HTERT RPE-1 (cell line): ENCODE results near the gene FBXL7.

Experiments used
- in situ Hi-C: fragments of 300-500 bp; cut with MboI; formaldehyde crosslinking; loops from 4 replicates; pipeline ENCODE4 v1.14.3; 2020; ENCODE audit warnings: low sequenced_read_pairs

The FBXL7 gene

GRCh38 chr5:15501091-15501791, 1.3 kb downstream of the FBXL7 start:
- in situ Hi-C loops = no loop called here

- in situ Hi-C loops = no loop called here
Observed at GRCh38 chr5:15502208-15502607, 2.2 kb downstream of the FBXL7 start.

- in situ Hi-C loops = no loop called here
Observed at GRCh38 chr5:15506146-15506545, 6.2 kb downstream of the FBXL7 start.

- in situ Hi-C loops = no loop called here
Observed at GRCh38 chr5:15506897-15507296, 6.9 kb downstream of the FBXL7 start.

- in situ Hi-C loops = no loop called here
Observed at GRCh38 chr5:15510092-15510491, 10.1 kb downstream of the FBXL7 start.

GRCh38 chr5:15510831-15511230, 10.9 kb downstream of the FBXL7 start:
- in situ Hi-C loops = no loop called here

GRCh38 chr5:15513431-15513830, 13.5 kb downstream of the FBXL7 start:
- in situ Hi-C loops = no loop called here

GRCh38 chr5:15513911-15514310, 13.9 kb downstream of the FBXL7 start:
- in situ Hi-C loops = no loop called here

GRCh38 chr5:15515229-15515628, 15.2 kb downstream of the FBXL7 start:
- in situ Hi-C loops = no loop called here

GRCh38 chr5:15516486-15516885, 16.5 kb downstream of the FBXL7 start:
- in situ Hi-C loops = no loop called here

GRCh38 chr5:15518786-15519185, 18.8 kb downstream of the FBXL7 start:
- in situ Hi-C loops = no loop called here

- in situ Hi-C loops = no loop called here
Observed at GRCh38 chr5:15520856-15521255, 20.9 kb downstream of the FBXL7 start.

GRCh38 chr5:15521381-15522186, 21.6 kb downstream of the FBXL7 start:
- in situ Hi-C loops = no loop called here

GRCh38 chr5:15522187-15522520, 22.2 kb downstream of the FBXL7 start:
- in situ Hi-C loops = no loop called here

GRCh38 chr5:15524712-15525111, 24.7 kb downstream of the FBXL7 start:
- in situ Hi-C loops = no loop called here

- in situ Hi-C loops = no loop called here
Observed at GRCh38 chr5:15525703-15526275, 25.8 kb downstream of the FBXL7 start.

- in situ Hi-C loops = no loop called here
Observed at GRCh38 chr5:15526413-15526812, 26.4 kb downstream of the FBXL7 start.

- in situ Hi-C loops = no loop called here
Observed at GRCh38 chr5:15528476-15528875, 28.5 kb downstream of the FBXL7 start.

- in situ Hi-C loops = no loop called here
Observed at GRCh38 chr5:15529013-15529412, 29.0 kb downstream of the FBXL7 start.

- in situ Hi-C loops = no loop called here
Observed at GRCh38 chr5:15529821-15530220, 29.8 kb downstream of the FBXL7 start.

- in situ Hi-C loops = no loop called here
Observed at GRCh38 chr5:15533129-15533893, 33.3 kb downstream of the FBXL7 start.
